OCI-LY7 (cell line): ENCODE measurements around the gene DNAH11.

Source experiments
- EZH2phosphoT487 ChIP-seq: fragments of 200-600 bp; sonication (generic); IDR thresholded peaks from 2 replicates; pipeline ENCODE4 v1.6.1; 2018; ENCODE audit warnings: low read depth, borderline replicate concordance, mild to moderate bottlenecking, mixed run types, antibody characterized with exemption, low read length, moderate library complexity, mixed read lengths
- TF ChIP-seq, protein P1 (sequence below): fragments of 200-600 bp; sonication (generic); conservative IDR thresholded peaks from 2 replicates; pipeline ENCODE4 v1.5.1; 2014; ENCODE audit warnings: mild to moderate bottlenecking, antibody characterized with exemption, low read length, moderate library complexity, mixed read lengths

DNA sequence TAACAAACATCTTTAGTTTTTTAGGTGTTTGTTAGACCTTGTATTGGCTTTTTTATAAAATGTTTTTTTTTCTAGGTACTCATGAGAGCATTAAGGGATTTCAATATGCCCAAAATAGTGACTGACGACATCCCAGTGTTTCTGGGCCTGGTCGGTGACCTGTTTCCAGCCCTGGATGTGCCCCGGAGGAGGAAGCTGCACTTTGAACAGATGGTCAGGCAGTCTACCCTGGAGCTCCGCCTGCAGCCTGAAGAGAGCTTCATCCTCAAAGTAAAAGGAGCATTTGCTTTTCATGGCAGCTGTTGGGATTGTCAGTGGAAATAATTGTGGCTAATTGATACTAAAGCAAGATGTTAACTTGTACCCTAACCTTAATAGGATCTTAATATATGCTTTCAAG, 161.5 kb downstream of the DNAH11 start:
- TF ChIP-seq, protein P1, sequence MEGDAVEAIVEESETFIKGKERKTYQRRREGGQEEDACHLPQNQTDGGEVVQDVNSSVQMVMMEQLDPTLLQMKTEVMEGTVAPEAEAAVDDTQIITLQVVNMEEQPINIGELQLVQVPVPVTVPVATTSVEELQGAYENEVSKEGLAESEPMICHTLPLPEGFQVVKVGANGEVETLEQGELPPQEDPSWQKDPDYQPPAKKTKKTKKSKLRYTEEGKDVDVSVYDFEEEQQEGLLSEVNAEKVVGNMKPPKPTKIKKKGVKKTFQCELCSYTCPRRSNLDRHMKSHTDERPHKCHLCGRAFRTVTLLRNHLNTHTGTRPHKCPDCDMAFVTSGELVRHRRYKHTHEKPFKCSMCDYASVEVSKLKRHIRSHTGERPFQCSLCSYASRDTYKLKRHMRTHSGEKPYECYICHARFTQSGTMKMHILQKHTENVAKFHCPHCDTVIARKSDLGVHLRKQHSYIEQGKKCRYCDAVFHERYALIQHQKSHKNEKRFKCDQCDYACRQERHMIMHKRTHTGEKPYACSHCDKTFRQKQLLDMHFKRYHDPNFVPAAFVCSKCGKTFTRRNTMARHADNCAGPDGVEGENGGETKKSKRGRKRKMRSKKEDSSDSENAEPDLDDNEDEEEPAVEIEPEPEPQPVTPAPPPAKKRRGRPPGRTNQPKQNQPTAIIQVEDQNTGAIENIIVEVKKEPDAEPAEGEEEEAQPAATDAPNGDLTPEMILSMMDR, result no peak
- TF ChIP-seq EZH2phosphoT487, result no peak
